SK-N-SH (cell line): ENCODE measurements around the gene FTO. TPM values are rescaled to one million over a fixed set of nuclear protein-coding genes. Genes with fewer than 3 reads are reported as not detected.

Experiments
- CTCF ChIA-PET: fragments of 300-600, 350-600 bp; formaldehyde crosslinking; extraction: SDS; loops from one replicate; lab custom pipeline; 2021; lab: Yijun Ruan, JAX
- POLR2A ChIA-PET: fragments of 350-600 bp; sonication (Branson Sonifier 250); formaldehyde crosslinking; extraction: SDS; loops from one replicate; lab custom pipeline; 2020; ENCODE audit warnings: antibody characterized with exemption, inconsistent platforms; lab: Yijun Ruan, JAX
- DNase-seq: peaks from one replicate; pipeline ENCODE4 v3.0.0; 2012
- H2AFZ ChIP-seq: fragments of 200-600 bp; sonication (generic); 2 replicates; pipeline ENCODE4 v1.8.1; 2016; ENCODE audit warnings: antibody characterized with exemption, mild to moderate bottlenecking, low read depth
- H3F3A ChIP-seq: fragments of 200-600 bp; sonication (generic); replicated peaks from 2 replicates; pipeline ENCODE3; 2016; ENCODE audit warnings: antibody characterized with exemption, mild to moderate bottlenecking; ENCODE audit not compliant: insufficient read depth
- H3K27ac ChIP-seq, 2 experiments: fragments of 200-500 bp in 1 of 2; fragments of 200-600 bp in 1 of 2; sonication (Bioruptor generic) in 1 of 2; sonication (generic), shearing (Covaris generic) in 1 of 2; 2 replicates each; pipeline versions ENCODE4 v1.5.1 to v1.6.1; 2014 to 2016; ENCODE audit warnings: low read depth in 2 of 2, inconsistent platforms in 1 of 2, low read length in 1 of 2, mild to moderate bottlenecking in 1 of 2, mixed read lengths in 1 of 2
- H3K27me3 ChIP-seq: fragments of 200-600 bp; sonication (generic), shearing (Covaris generic); 2 replicates; pipeline ENCODE4 v1.6.1; 2016; ENCODE audit warnings: mixed run types; ENCODE audit not compliant: insufficient read depth
- H3K36me3 ChIP-seq, 2 experiments: fragments of 200-500 bp in 1 of 2; fragments of 200-600 bp in 1 of 2; sonication (Bioruptor generic) in 1 of 2; sonication (generic) in 1 of 2; replicated peaks in 1 of 2; 2 replicates each; pipeline versions ENCODE3 to v1.5.1; 2014 to 2016; ENCODE audit warnings: low read length in 1 of 2, mild to moderate bottlenecking in 1 of 2; ENCODE audit not compliant: insufficient read depth in 2 of 2, control insufficient read depth in 1 of 2
- H3K4me1 ChIP-seq, 2 experiments: fragments of 200-500 bp in 1 of 2; fragments of 200-600 bp in 1 of 2; sonication (Bioruptor generic) in 1 of 2; sonication (generic), shearing (Covaris generic) in 1 of 2; 2 replicates each; pipeline versions ENCODE4 v1.5.1 to v1.6.1; 2014 to 2016; ENCODE audit warnings: low read depth in 1 of 2, low read length in 1 of 2, mixed run types in 1 of 2; ENCODE audit not compliant: insufficient read depth in 2 of 2, control insufficient read depth in 1 of 2
- H3K4me2 ChIP-seq: fragments of 200-600 bp; sonication (generic), shearing (Covaris generic); 2 replicates; pipeline ENCODE4 v1.6.1; 2017; ENCODE audit warnings: mixed run types
- H3K4me3 ChIP-seq, 2 experiments: fragments of 200-500 bp in 1 of 2; fragments of 200-600 bp in 1 of 2; sonication (Bioruptor generic) in 1 of 2; sonication (generic), shearing (Covaris generic) in 1 of 2; 2 replicates each; pipeline versions ENCODE4 v1.5.1 to v1.8.1; 2014 to 2016; ENCODE audit warnings: low read depth in 2 of 2, inconsistent platforms in 1 of 2, low read length in 1 of 2, mild to moderate bottlenecking in 1 of 2, mixed read lengths in 1 of 2, moderate library complexity in 1 of 2
- H3K79me2 ChIP-seq: fragments of 200-600 bp; sonication (generic); 2 replicates; pipeline ENCODE4 v1.8.1; 2017; ENCODE audit warnings: mild to moderate bottlenecking; ENCODE audit not compliant: insufficient read depth
- H3K9ac ChIP-seq: fragments of 200-600 bp; sonication (generic); 2 replicates; pipeline ENCODE4 v1.6.1; 2017; ENCODE audit warnings: mixed run types
- H3K9me2 ChIP-seq: fragments of 200-600 bp; sonication (generic); 2 replicates; pipeline ENCODE4 v1.6.1; 2017; ENCODE audit warnings: mixed run types
- H3K9me3 ChIP-seq: fragments of 200-600 bp; sonication (generic); 2 replicates; pipeline ENCODE4 v1.6.1; 2017; ENCODE audit warnings: mixed run types, mild to moderate bottlenecking, moderate library complexity
- H4K20me1 ChIP-seq: fragments of 200-600 bp; sonication (generic); 2 replicates; pipeline ENCODE4 v1.6.1; 2017; ENCODE audit warnings: mild to moderate bottlenecking, mixed run types; ENCODE audit not compliant: insufficient read depth
- EP300 ChIP-seq, 2 experiments: IDR thresholded peaks; 2 replicates each; pipeline versions ENCODE4 v1.4.0 to v1.6.1; 2012; ENCODE audit warnings: borderline replicate concordance in 1 of 2, low read depth in 1 of 2, low read length in 1 of 2
- EZH2phosphoT487 ChIP-seq: fragments of 200-600 bp; sonication (generic); IDR thresholded peaks from 2 replicates; pipeline ENCODE4 v1.6.1; 2017; ENCODE audit warnings: low read depth, mixed run types, mild to moderate bottlenecking, antibody characterized with exemption, moderate library complexity, borderline replicate concordance
- FOXM1 ChIP-seq: IDR thresholded peaks from 2 replicates; pipeline ENCODE4 v1.4.0; 2012; ENCODE audit warnings: low read depth, mild to moderate bottlenecking
- GATA2 ChIP-seq: sonication (generic); formaldehyde crosslinking; IDR thresholded peaks from 2 replicates; pipeline ENCODE4 v1.5.0; 2020; ENCODE audit warnings: mild to moderate bottlenecking, missing genetic modification reagents
- IRF3 ChIP-seq: fragments of 150-350 bp; IDR thresholded peaks from 2 replicates; pipeline ENCODE4 v1.6.1; 2016; ENCODE audit warnings: mild to moderate bottlenecking, low read depth, low read length
- MEF2A ChIP-seq: IDR thresholded peaks from 2 replicates; pipeline ENCODE4 v1.4.0; 2012; ENCODE audit warnings: low read depth, borderline replicate concordance
- MXI1 ChIP-seq: IDR thresholded peaks from 2 replicates; pipeline ENCODE4 v1.6.1; 2012; ENCODE audit warnings: mild to moderate bottlenecking, low read depth, low read length, improper control_type of control experiment
- NFIC ChIP-seq: IDR thresholded peaks from 2 replicates; pipeline ENCODE4 v1.4.0; 2012; ENCODE audit warnings: borderline replicate concordance
- NRF1 ChIP-seq: IDR thresholded peaks from 2 replicates; pipeline ENCODE4 v1.6.1; 2012; ENCODE audit warnings: low read depth, mild to moderate bottlenecking, low read length
- PBX3 ChIP-seq: IDR thresholded peaks from 2 replicates; pipeline ENCODE4; 2012
- RAD21 ChIP-seq: IDR thresholded peaks from 2 replicates; pipeline ENCODE4 v1.6.1; 2012; ENCODE audit warnings: mild to moderate bottlenecking, low read length
- RCOR1 ChIP-seq: fragments of 150-350 bp; IDR thresholded peaks from 2 replicates; pipeline ENCODE4 v1.6.1; 2017; ENCODE audit warnings: antibody characterized with exemption, low read length
- REST ChIP-seq: IDR thresholded peaks from 2 replicates; pipeline ENCODE4 v1.6.1; 2012; ENCODE audit warnings: mild to moderate bottlenecking, low read depth, low read length, moderate library complexity
- RXRA ChIP-seq: IDR thresholded peaks from 2 replicates; pipeline ENCODE4 v1.4.0; 2012; ENCODE audit warnings: low read depth, mild to moderate bottlenecking, borderline replicate concordance
- SMC3 ChIP-seq: IDR thresholded peaks from 2 replicates; pipeline ENCODE4 v1.6.1; 2012; ENCODE audit warnings: low read depth, low read length, improper control_type of control experiment
- TEAD4 ChIP-seq: IDR thresholded peaks from 2 replicates; pipeline ENCODE4 v1.4.0; 2012; ENCODE audit warnings: mild to moderate bottlenecking, borderline replicate concordance; ENCODE audit not compliant: insufficient read depth
- WGBS: methylation state at CpG from one replicate; pipeline ENCODE4 v1.1.6; 2017; ENCODE audit warnings: low lambda C conversion rate; 5-methylcytosine and 5-hydroxymethylcytosine counted together
- polyA plus RNA-seq, 3 experiments: library from polyadenylated mRNA; depleted of rRNA; stranded (reverse); fragments of >200 nt; gene quantifications; 2 replicates each; pipeline ENCODE4 v1.2.3, GENCODE V29; 2012

The FTO gene
- polyA plus RNA-seq, 1 of the 3 experiments (the other 2 are of a cell fraction), result 41.2 TPM

- no peak for TF ChIP-seq MXI1
- no peak for TF ChIP-seq REST
- TF ChIP-seq EZH2phosphoT487, result no peak
- TF ChIP-seq NRF1, result no peak
- TF ChIP-seq FOXM1, result no peak
- TF ChIP-seq NFIC, result no peak
- TF ChIP-seq EP300 (IDR thresholded peaks at IDR 0.05; ENCODE audit: borderline replicate concordance in 1 of 2, low read depth in 1 of 2, low read length in 1 of 2), result no peak
- no peak for TF ChIP-seq TEAD4
- TF ChIP-seq RAD21, result no peak
- no peak for TF ChIP-seq GATA2 (CRISPR knock-in tag)
- TF ChIP-seq, all 33 proteins: peak for 0
These were observed 133.5 kb downstream of the FTO start (continued) for GRCh38 chr16:53837426-53837825.

GRCh38 chr16:53839150-53839549 is 135.2 kb downstream of the FTO start:
- H3K9me3 ChIP-seq, result no peaks in the 10 kb centered on the region
- no peaks in the 10 kb centered on the region for H4K20me1 ChIP-seq
- no peaks in the 10 kb centered on the region; the same call in 1 of the 2 replicates for H3K79me2 ChIP-seq
- no peak overlapping the region for H3K4me2 ChIP-seq
- TF ChIP-seq SMC3 (no peak), REST (no peak), MEF2A (no peak), PBX3 (no peak), IRF3 (no peak), GATA2 (CRISPR knock-in tag) (no peak), RCOR1 (no peak), RAD21 (no peak), RXRA (no peak)
- H2AFZ ChIP-seq, result no peak overlapping the region
- H3K9ac ChIP-seq, result no peak overlapping the region
- no peak overlapping the region for H3K4me3 ChIP-seq
- ChIA-PET POLR2A (no interaction called here), CTCF (no interaction called here)
- no peaks in the 10 kb centered on the region for H3F3A ChIP-seq
- WGBS, result 71% methylated on average over 2 of the region's 2 CpGs
- no peaks in the 10 kb centered on the region for H3K9me2 ChIP-seq
- peaks cover 0 to 13% of the 10 kb centered on the region in 2 experiments for H3K36me3 ChIP-seq
- no peaks in the 10 kb centered on the region for H3K27me3 ChIP-seq
- no peak overlapping the region for H3K27ac ChIP-seq
- H3K4me1 ChIP-seq, result no peaks in the 10 kb centered on the region
- no peak for DNase-seq
